ENCODE results near the gene FRAS1. TPM values are rescaled to one million over a fixed set of nuclear protein-coding genes. Genes with fewer than 3 reads are reported as not detected.
"Not testable (repeated sequence)": the region's sequence is repeated elsewhere in the genome, so short reads cannot be mapped to it uniquely, and the experiment has no call there.

The FRAS1 gene
- total RNA-seq, 1 donor from 2014 or later = 0.65 TPM

- DNase-seq (ENCODE audit: low spot score) = no peak
- no peak for ATAC-seq
Observed at GRCh38 chr4:78483811-78484210, 426.7 kb downstream of the FRAS1 start.

DNA sequence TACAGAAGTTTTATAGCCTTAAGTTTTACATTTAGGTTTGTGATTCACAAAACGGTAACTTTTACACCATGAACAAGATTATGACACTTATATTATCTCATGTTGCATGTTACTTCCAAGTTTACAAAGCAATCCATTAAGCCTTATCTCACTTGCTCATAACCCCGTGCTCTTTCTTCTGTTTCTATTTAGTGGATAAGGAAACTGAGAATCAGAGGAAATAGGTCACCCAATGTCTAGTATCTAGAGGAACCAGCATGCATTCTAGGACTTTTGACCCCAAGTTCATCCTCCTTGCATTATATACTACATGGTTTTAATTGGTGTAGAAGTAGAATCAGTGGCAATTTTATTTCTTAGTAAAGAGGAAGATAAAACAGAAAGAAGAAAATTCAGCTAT is 427.5 kb downstream of the FRAS1 start:
- DNase-seq (ENCODE audit: low spot score) (no peak), ATAC-seq (no peak)

- ATAC-seq (no peak), DNase-seq (ENCODE audit: low spot score) (no peak)
Observed at GRCh38 chr4:78493731-78494130, 436.6 kb downstream of the FRAS1 start.

GRCh38 chr4:78496021-78496643 is 439.0 kb downstream of the FRAS1 start:
- ATAC-seq = no peak

DNA sequence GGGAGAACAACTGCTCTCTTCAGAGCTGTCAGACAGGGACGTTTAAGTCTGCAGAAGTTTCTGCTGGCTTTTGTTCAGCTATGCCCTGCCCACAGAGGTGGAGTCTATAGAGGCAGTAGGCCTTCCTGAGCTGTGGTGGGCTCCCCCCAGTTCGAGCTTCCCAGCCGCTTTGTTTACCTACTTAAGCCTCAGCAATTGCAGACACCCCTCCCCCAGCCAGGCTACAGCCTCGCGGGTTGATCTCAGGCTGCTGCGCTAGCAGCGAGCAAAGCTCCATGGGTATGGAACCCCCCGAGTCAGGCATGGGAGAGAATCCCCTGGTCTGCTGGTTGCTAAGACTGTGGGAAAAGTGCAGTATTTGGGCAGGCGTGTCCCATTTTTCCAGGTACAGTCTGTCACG is 449.1 kb downstream of the FRAS1 start:
- not testable (repeated sequence) for DNase-seq (ENCODE audit: low spot score); ATAC-seq

More at GRCh38 chr4:78496021-78496643, 439.0 kb downstream of the FRAS1 start:
- DNase-seq (ENCODE audit: low spot score) = no peak

DNA sequence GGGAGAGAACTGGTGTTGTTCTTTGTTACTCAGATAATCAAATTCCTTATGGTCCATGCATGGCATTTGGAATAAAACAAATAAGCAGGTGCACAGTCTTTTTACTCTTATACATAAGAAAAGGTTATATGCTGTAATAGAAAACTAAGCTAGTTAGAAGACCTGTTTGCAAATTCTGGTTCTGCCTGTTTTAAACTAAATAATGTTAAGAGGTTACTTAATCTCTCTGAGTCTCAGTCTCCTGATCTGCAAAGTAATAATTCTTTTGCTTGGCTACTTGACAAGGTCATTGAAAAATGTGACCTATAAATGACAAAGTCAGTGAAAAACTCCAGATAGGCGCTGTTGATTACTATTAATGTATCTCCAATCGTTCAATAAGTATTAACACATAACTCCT is 451.9 kb downstream of the FRAS1 start:
- ATAC-seq (no peak), DNase-seq (ENCODE audit: low spot score) (no peak)

DNA sequence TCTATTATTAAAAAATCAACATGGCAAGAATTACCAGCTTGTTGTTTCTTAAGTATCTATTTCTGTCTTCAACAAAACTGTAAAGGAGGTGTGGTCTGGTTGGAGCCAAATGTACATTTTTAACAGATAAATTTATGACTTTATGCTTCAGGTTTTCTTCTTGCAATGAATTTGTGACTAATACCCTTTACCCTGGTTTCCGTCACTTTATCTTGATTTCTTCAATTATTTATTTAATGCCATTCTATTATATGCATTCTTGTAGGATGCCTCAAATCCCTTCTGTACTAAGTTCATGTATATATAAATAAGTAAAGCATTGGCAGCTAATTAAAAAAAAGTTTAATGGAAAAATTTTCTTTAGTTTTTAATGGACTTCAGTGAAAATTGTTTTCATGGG is 453.0 kb downstream of the FRAS1 start:
- ATAC-seq = no peak

GRCh38 chr4:78510681-78511080 is 453.6 kb downstream of the FRAS1 start:
- no peak for ATAC-seq
- DNase-seq (ENCODE audit: low spot score) = no peak

More for the DNA sequence above, 453.0 kb downstream of the FRAS1 start:
- DNase-seq (ENCODE audit: low spot score) = no peak

DNA sequence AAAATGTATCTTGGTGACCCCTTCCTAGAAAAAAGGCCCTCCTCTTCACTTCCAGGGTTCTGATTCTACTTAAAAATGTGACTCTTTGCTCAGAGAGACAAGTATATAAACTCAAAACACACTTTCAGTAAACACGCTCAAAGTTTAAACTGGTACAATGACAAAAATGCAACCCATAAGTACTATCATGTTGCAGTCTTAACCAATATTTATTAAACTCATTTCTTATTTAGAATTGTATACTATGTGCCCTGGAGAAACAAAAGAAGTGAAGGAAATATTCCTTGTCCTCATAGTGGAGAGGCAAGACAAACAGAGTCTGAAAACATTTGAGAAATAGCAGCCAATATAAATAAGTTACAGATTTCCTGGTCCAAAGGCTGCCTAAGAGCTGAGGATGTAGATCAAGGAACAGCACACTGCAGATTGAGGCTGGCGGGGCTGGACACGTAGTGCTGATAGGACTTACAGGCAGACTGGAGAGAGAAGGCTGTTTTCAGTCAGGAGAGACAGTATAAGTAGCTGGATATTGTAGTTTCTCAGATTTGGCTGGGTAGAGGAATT is 455.3 kb downstream of the FRAS1 start:
- DNase-seq (ENCODE audit: low spot score) = no peak
- ATAC-seq = no peak

DNA sequence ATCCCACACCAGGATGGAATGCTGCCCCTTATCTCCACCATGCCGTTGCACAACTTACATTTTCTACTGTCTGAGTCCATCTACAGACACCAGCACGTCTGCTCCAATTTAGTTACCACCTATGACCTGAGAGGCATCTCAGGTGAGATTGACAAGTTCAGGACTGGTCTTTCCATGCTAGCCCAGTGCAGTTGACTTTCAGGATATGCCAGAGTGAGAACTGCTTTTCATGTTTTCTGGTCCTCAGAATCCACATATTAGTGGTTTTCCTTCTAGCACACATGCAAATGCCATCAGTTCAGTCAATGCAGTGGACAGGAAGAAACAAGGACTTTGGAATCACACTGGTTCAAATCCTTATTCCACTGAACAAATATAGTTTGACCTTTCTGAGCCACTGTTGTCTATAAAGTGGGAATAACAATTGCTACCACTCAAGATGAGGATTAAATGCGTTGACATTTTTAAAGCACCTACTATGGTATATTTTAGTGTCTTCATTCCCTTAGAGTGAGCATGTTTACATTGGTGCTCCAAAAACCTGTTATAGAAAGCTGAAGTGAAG is 456.4 kb downstream of the FRAS1 start:
- ATAC-seq (peak; percentile 53), DNase-seq (ENCODE audit: low spot score) (no peak)

DNA sequence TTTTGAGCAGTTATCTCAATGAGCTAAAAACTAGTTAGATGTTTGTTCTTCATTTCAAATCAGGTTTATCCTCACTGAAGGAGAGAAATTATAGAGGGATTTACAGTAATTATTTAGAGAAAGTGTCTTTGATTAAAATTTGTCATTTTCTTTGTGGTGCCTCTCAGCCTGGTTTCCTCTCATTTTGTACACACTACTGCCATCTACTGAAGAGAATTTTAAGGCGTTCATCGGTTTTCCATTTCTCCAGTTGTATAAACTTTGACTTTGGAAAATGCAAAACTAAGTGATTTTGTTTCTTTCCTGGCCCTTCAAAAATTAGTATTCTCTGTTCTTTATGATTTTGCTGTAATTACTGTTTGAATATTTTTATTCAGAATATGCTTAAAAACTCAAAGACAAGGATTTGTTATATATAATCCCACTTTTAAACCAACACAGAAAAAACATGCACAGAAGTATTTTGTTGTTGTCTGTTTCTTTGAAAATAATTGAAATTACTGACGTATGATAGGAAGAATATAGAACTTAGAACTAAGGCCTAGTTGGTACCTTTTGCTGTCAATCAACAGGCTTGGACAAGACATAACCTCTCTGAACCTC is 460.0 kb downstream of the FRAS1 start:
- ATAC-seq = peak; percentile 69
- DNase-seq (ENCODE audit: low spot score) = no peak

DNA sequence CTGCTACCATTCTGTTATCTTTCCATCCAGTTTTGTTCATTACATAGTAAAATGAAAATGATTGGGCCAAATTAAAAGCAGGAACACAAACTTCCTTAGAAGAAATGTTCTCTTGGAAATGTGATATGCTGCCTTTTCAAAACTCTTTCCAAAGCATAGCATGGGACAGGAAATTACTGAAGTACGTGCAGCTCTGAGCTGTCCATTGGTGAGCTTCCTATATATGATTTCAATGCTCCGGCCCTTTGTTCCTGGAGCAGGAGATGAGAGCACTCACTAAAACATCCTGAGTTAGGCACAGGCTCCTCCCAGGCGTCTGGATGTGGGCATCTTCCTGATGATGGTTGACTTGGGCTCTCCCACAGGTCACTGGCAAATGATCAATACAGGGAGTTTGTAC is 461.4 kb downstream of the FRAS1 start:
- no peak for ATAC-seq
- no peak for DNase-seq (ENCODE audit: low spot score)

DNA sequence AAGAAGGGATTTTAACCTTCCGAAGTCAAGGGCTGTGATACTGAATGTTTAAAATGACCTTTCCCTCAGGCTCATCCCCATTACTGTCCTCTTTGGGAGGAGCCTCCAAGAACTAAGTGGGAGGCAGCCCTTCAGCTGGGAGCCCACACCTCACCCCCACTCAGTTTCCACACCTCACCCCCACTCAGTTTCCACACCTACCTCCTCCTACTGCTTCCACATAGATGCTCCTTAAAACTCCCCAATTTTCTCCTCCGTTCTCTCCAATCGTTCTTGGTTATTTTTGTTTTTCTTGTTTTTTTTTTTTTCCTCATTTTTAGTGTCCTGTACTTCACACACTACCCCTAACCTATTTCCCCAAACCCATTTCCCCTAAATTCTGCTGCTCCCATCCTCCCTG is 462.8 kb downstream of the FRAS1 start:
- no peak for DNase-seq (ENCODE audit: low spot score)

DNA sequence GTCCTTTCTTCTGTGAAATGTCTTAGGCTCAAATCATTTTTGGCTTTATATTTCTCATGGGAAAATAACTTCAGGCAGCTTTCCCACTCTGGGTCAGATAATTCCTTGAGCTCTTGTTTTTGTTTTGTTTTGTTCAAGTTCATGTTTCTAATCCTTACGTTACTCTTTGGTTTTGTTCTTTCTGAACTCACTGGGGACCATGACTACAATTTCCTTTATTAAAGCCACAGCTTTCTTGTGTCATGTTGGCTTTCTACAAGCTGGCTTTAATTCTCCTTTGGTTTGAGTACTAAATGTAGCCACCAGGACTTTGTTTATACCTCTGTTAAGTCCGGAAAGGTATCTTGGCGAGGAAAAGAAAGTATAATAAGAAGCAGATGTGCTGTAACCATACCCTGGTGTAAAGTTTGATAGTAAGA is 463.7 kb downstream of the FRAS1 start:
- ATAC-seq (no peak), DNase-seq (ENCODE audit: low spot score) (no peak)

More for the DNA sequence above, 462.8 kb downstream of the FRAS1 start:
- no peak for ATAC-seq

DNA sequence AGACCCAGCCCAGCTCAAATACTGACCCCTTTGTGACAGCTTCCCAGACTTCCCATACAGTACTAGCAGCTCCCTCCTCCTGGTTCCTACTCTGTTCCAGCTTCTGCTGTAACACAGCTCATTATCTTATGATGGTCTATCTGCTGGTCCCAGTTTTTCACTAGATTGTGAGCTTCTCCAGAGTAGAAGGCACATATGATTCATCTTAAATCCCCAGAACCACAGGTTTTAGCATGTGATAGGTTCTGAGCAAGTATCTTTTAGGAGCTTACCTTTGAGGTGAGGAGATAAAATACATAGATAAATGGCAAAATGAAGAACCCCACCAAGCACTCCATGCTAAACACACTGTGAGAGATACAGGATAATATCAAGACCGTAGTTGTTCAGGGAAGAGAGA is 466.9 kb downstream of the FRAS1 start:
- no peak for DNase-seq (ENCODE audit: low spot score)
- ATAC-seq = no peak

DNA sequence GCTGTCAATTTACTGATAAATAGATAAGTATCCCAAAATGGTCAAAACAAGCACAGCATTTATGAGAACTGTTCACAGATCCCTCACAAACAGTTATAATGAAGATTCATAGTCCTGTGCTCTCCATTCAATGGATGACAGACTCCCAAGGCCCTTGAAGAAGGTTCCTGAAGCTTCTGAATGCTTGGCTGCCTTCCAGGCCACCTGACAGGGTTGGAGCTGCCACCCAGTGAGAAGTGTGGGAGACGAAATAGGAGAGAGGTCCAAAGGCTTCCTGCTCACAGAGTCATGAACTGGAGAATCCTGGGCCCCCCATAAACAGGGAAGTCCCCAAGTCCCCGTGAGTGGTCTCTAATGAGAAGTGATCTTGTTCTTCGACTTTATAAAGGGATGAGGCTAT is 468.4 kb downstream of the FRAS1 start:
- DNase-seq (ENCODE audit: low spot score) (no peak), ATAC-seq (no peak)

DNA sequence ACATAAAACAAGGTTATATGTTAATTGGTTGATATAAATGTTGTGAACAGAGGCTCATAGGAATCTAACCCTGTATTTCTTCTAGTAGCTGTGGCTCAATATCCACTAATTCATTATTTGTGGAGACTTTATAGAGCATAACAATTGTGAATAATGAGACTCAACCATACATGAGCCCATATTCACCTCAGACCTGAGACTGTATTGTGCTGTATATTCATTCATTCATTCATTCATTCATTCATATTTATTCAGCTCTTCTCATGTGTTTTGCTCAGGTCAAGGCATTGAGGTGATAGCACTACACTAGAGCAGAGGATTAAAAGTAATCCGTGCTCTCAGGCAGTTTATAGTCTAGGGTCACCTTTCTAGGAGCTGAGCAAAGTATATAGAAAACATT is 470.0 kb downstream of the FRAS1 start:
- DNase-seq (ENCODE audit: low spot score) (no peak), ATAC-seq (no peak)

DNA sequence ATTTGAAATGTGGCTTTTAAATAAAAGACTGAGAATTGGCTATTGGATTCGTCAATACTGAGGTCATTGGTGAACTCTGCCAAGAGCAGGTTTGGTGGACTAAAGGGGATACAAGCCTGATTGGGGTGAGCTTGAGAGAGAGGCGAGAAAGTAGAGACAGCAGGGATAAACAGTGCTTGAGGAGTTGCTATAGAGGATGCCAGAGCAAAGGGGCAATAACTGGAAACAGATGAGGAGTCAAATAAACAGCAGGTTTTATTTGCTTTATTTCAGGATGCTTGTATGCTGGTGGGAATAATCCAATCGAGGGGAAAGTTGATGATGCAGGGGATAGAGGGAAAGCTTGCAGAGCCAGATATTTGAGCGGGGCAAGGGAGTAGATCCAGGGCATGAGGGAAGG is 470.4 kb downstream of the FRAS1 start:
- no peak for DNase-seq (ENCODE audit: low spot score)
- no peak for ATAC-seq

GRCh38 chr4:78528327-78528726 is 471.2 kb downstream of the FRAS1 start:
- no peak for DNase-seq (ENCODE audit: low spot score)
- no peak for ATAC-seq

- no peak for ATAC-seq
- no peak for DNase-seq (ENCODE audit: low spot score)
Observed at GRCh38 chr4:78529569-78530209, 472.6 kb downstream of the FRAS1 start.

DNA sequence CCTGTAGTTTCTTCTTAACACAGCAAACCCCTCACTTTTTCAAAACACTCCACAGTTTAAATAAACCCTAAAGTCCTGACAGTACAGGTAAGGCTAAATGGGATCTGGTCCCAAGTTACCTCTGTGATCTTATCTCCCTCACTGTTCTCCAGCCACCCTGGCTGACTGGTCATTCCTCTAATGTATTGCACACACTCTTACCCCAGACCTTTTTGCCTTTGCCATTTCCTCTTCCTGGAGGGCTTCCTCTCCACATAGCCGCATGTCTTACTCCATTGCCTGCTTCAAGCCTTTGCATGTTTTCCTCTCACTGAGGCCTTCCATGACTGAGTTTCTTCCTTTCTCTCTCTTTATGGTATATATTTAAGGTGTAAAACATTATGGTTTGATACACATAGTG is 474.9 kb downstream of the FRAS1 start:
- DNase-seq (ENCODE audit: low spot score) = no peak

DNA sequence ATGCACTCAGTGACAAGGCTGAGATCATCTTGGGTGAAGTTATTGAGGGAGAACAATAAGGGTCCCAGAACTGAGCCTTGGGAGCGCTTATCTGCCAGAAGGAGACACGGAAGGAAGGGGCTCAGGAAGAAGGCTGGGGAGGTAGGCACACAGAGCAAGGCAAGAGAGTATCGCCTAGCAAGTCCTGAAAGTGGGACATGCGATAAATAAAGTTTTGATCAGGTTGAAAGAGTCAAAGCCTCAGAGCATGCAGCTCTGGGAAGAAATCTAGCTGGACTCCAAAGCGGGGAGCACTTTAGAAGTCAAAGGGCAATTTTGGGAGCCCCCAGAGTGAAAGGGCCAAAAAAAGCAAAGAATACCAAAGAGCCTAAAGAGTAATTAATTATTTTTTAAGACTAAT is 476.7 kb downstream of the FRAS1 start:
- ATAC-seq (no peak), DNase-seq (ENCODE audit: low spot score) (no peak)

More for the DNA sequence above, 474.9 kb downstream of the FRAS1 start:
- ATAC-seq = no peak
